ENCODE data around the gene ACR. TPM values are rescaled to one million over a fixed set of nuclear protein-coding genes. Genes with fewer than 3 reads are reported as not detected.

The ACR gene
- total and polyA plus RNA-seq, 4 donors: 0.07 to 0.17 (median 0.12) TPM

DNA sequence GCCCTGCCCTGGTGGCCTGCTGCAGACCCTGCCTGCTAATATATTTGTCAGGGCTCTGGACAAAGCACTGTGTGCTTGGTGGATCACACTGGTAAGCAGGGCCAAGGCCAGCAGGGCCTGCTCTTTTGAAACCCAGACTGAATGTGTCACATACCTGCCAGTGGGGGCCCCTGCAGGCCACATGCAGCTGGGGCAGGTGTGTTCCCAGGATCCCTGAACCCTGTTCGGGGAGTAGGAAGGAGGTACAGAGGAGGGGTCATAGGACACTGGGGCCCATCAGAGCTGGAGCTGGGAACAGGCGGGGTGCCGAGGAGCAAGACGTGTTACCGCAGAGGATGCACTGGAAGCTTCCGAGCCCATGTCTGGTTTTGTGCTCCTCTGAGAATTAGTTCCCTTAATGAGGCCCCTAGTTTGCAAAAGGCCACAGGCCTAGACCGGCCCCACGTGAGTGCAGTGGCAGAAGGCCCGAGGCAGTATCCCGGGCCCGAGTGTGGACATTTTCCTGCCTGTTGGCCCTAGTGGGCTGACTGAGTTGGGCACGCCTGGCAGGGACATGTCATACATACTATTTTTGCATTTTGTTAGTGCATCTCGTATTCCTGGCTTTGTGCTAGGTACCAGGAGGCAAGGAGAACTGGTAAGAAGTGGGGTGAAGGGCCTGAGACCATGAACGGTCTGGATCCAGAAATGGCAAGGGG, 11.2 kb upstream of the ACR start:
- Histone ChIP-seq H3K4me1 (ENCODE audit: control insufficient read depth in 4 of 4, insufficient read depth in 4 of 4, low read length in 3 of 4) (peaks cover 0 to 8% (median 0%) of the 10 kb centered on the region in 4 donors), H3K27ac (ENCODE audit: low read depth in 1 of 2, low read length in 2 of 2) (no peak overlapping the region), H3K36me3 (ENCODE audit: control insufficient read depth in 4 of 4, insufficient read depth in 3 of 4, low read depth in 1 of 4, low read length in 3 of 4) (peaks cover 2 to 39% (median 17%) of the 10 kb centered on the region in 4 donors), H3K4me3 (ENCODE audit: low read depth in 1 of 3, low read length in 3 of 3) (no peak overlapping the region), H3K27me3 (ENCODE audit: control insufficient read depth in 4 of 4, insufficient read depth in 4 of 4, low read length in 3 of 4) (no peaks in the 10 kb centered on the region), H3K9ac (ENCODE audit: low read depth in 1 of 2, low read length in 2 of 2) (no peak overlapping the region), H3K9me3 (ENCODE audit: control insufficient read depth in 4 of 4, low read length in 3 of 4) (no peaks in the 10 kb centered on the region)
- no peak for DNase-seq (ENCODE audit: low spot score)
- TF ChIP-seq HNF4A (conservative IDR thresholded peaks at IDR 0.05) (no peak), HNF4G (IDR thresholded peaks at IDR 0.05) (no peak), RXRA (IDR thresholded peaks at IDR 0.05) (no peak), GABPA (IDR thresholded peaks at IDR 0.05 in 1 of 2, conservative IDR thresholded peaks at IDR 0.05 in 1 of 2) (no peak), FOXA1 (IDR thresholded peaks at IDR 0.05) (no peak), TAF1 (conservative IDR thresholded peaks at IDR 0.05) (no peak), ATF3 (IDR thresholded peaks at IDR 0.05) (no peak)
- TF ChIP-seq, protein P1, sequence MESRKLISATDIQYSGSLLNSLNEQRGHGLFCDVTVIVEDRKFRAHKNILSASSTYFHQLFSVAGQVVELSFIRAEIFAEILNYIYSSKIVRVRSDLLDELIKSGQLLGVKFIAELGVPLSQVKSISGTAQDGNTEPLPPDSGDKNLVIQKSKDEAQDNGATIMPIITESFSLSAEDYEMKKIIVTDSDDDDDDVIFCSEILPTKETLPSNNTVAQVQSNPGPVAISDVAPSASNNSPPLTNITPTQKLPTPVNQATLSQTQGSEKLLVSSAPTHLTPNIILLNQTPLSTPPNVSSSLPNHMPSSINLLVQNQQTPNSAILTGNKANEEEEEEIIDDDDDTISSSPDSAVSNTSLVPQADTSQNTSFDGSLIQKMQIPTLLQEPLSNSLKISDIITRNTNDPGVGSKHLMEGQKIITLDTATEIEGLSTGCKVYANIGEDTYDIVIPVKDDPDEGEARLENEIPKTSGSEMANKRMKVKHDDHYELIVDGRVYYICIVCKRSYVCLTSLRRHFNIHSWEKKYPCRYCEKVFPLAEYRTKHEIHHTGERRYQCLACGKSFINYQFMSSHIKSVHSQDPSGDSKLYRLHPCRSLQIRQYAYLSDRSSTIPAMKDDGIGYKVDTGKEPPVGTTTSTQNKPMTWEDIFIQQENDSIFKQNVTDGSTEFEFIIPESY (IDR thresholded peaks at IDR 0.05): no peak
- whole genome bisulfite sequencing: 89% methylated on average over 14 of the region's 14 CpGs

GRCh38 chr22:50727678-50728522, 10.1 kb upstream of the ACR start:
- TF ChIP-seq HNF4A (conservative IDR thresholded peaks at IDR 0.05): no peak
- TF ChIP-seq RAD21 (IDR thresholded peaks at IDR 0.05): no peak
- no peak for TF ChIP-seq NR2F2 (IDR thresholded peaks at IDR 0.05)
- TF ChIP-seq GABPA (IDR thresholded peaks at IDR 0.05 in 1 of 2, conservative IDR thresholded peaks at IDR 0.05 in 1 of 2): no peak
- TF ChIP-seq HNF4G (IDR thresholded peaks at IDR 0.05): no peak
- TF ChIP-seq RXRA (IDR thresholded peaks at IDR 0.05): no peak
- TF ChIP-seq, protein P2, sequence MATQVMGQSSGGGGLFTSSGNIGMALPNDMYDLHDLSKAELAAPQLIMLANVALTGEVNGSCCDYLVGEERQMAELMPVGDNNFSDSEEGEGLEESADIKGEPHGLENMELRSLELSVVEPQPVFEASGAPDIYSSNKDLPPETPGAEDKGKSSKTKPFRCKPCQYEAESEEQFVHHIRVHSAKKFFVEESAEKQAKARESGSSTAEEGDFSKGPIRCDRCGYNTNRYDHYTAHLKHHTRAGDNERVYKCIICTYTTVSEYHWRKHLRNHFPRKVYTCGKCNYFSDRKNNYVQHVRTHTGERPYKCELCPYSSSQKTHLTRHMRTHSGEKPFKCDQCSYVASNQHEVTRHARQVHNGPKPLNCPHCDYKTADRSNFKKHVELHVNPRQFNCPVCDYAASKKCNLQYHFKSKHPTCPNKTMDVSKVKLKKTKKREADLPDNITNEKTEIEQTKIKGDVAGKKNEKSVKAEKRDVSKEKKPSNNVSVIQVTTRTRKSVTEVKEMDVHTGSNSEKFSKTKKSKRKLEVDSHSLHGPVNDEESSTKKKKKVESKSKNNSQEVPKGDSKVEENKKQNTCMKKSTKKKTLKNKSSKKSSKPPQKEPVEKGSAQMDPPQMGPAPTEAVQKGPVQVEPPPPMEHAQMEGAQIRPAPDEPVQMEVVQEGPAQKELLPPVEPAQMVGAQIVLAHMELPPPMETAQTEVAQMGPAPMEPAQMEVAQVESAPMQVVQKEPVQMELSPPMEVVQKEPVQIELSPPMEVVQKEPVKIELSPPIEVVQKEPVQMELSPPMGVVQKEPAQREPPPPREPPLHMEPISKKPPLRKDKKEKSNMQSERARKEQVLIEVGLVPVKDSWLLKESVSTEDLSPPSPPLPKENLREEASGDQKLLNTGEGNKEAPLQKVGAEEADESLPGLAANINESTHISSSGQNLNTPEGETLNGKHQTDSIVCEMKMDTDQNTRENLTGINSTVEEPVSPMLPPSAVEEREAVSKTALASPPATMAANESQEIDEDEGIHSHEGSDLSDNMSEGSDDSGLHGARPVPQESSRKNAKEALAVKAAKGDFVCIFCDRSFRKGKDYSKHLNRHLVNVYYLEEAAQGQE (IDR thresholded peaks at IDR 0.05): no peak
- no peak for TF ChIP-seq MAX (IDR thresholded peaks at IDR 0.05)
- no peak for TF ChIP-seq CTCF (IDR thresholded peaks at IDR 0.05; ENCODE audit: low read depth, low read length, missing input control)
- no peak for TF ChIP-seq EGR1 (IDR thresholded peaks at IDR 0.05; ENCODE audit: low read depth in 2 of 2)
- TF ChIP-seq ATF3 (IDR thresholded peaks at IDR 0.05): no peak
- TF ChIP-seq TAF1 (conservative IDR thresholded peaks at IDR 0.05): no peak
- Histone ChIP-seq H3K36me3 (ENCODE audit: control insufficient read depth in 4 of 4, insufficient read depth in 3 of 4, low read depth in 1 of 4, low read length in 3 of 4) (peaks cover 2 to 35% (median 14%) of the 10 kb centered on the region in 4 donors), H3K27ac (ENCODE audit: low read depth in 1 of 2, low read length in 2 of 2) (no peak overlapping the region), H3K27me3 (ENCODE audit: control insufficient read depth in 4 of 4, insufficient read depth in 4 of 4, low read length in 3 of 4) (no peaks in the 10 kb centered on the region), H3K9me3 (ENCODE audit: control insufficient read depth in 4 of 4, low read length in 3 of 4) (no peaks in the 10 kb centered on the region), H3K4me1 (ENCODE audit: control insufficient read depth in 4 of 4, insufficient read depth in 4 of 4, low read length in 3 of 4) (peaks cover 0 to 14% (median 0%) of the 10 kb centered on the region in 4 donors), H3K4me3 (ENCODE audit: low read depth in 1 of 3, low read length in 3 of 3) (no peak overlapping the region), H3K9ac (ENCODE audit: low read depth in 1 of 2, low read length in 2 of 2) (no peak overlapping the region)
- no peak for DNase-seq (ENCODE audit: low spot score)
- WGBS: 85% methylated on average over 23 of the region's 23 CpGs

Measured in liver (tissue), 9 donors.